A549 (cell line): ENCODE measurements around the gene DPY30. TPM values are rescaled to one million over a fixed set of nuclear protein-coding genes. Genes with fewer than 3 reads are reported as not detected.

Experiments used
- ATAC-seq, 2 experiments: fragments of 200-7000 bp in 1 of 2; fragments of >200 bp in 1 of 2; cut with Nextera tagmentation in 1 of 2; cut with Tn5 transposase in 1 of 2; 3 replicates each; pipeline versions ENCODE4 v1.8.0 to v1.9.1; 2018 to 2020; ENCODE audit warnings: mild to moderate bottlenecking in 1 of 2, moderate library complexity in 1 of 2
- CTCF ChIA-PET: fragments of 300-600 bp; sonication (Branson Sonifier 250); formaldehyde crosslinking; extraction: SDS; loops from one replicate; lab custom pipeline; 2021; ENCODE audit warnings: antibody characterized with exemption, inconsistent platforms; lab: Yijun Ruan, JAX
- POLR2A ChIA-PET: fragments of 350-600 bp; formaldehyde crosslinking; extraction: SDS; loops from one replicate; lab custom pipeline; 2021; ENCODE audit warnings: antibody characterized with exemption, inconsistent platforms; lab: Yijun Ruan, JAX
- DNase-seq, 2 experiments: peaks; one replicate each; pipeline versions ENCODE4 v3.0.0 to v3.0.0-alpha.2; 2011 to 2016; ENCODE audit warnings: low read depth in 1 of 2, low spot score in 1 of 2
- FAIRE-seq: peaks from 2 replicates; lab custom pipeline; 2011; peaks lifted over from hg19 to GRCh38; lab: Jason Lieb, UNC
- H3K27ac ChIP-seq, 2 experiments: fragments of >200 bp; sonication (Bioruptor Twin); formaldehyde crosslinking; 3 replicates each; pipeline ENCODE4 v1.5.1; 2016 to 2017
- H3K4me1 ChIP-seq: fragments of >200 bp; sonication (Bioruptor Twin); formaldehyde crosslinking; 3 replicates; pipeline ENCODE4 v1.6.1; 2016
- H3K4me2 ChIP-seq: fragments of >200 bp; sonication (Bioruptor Twin); formaldehyde crosslinking; 3 replicates; pipeline ENCODE4 v1.6.1; 2016
- H3K4me3 ChIP-seq: fragments of >200 bp; sonication (Bioruptor Twin); formaldehyde crosslinking; 3 replicates; pipeline ENCODE4 v1.5.1; 2016
- H3K9me3 ChIP-seq: fragments of >200 bp; sonication (Bioruptor Twin); formaldehyde crosslinking; 3 replicates; pipeline ENCODE4 v1.6.1; 2016
- CHD4 ChIP-seq: fragments of 200-600 bp; sonication (generic); IDR thresholded peaks from 2 replicates; pipeline ENCODE4 v1.6.1; 2016; ENCODE audit warnings: antibody characterized with exemption, mild to moderate bottlenecking, borderline replicate concordance
- EHMT2 ChIP-seq: fragments of 200-600 bp; sonication (generic); IDR thresholded peaks from 2 replicates; pipeline ENCODE4 v1.6.1; 2016; ENCODE audit warnings: antibody characterized with exemption, low read depth, mild to moderate bottlenecking, moderate library complexity
- ESRRA ChIP-seq: fragments of 150-350 bp; IDR thresholded peaks from 2 replicates; pipeline ENCODE4 v1.6.1; 2014; ENCODE audit warnings: mild to moderate bottlenecking, low read length, borderline replicate concordance
- GATA3 ChIP-seq: IDR thresholded peaks from 2 replicates; pipeline ENCODE4 v1.6.1; 2012; ENCODE audit warnings: borderline replicate concordance
- HMGXB4 ChIP-seq: fragments of 250-450 bp; sonication (Bioruptor Pico); IDR thresholded peaks from 2 replicates; pipeline ENCODE4 v1.5.0; 2021; ENCODE audit warnings: mild to moderate bottlenecking, moderate library complexity, borderline replicate concordance
- HOXA7 ChIP-seq: fragments of 250-450 bp; sonication (Bioruptor Pico); IDR thresholded peaks from 2 replicates; pipeline ENCODE4 v1.5.0; 2020; ENCODE audit warnings: mild to moderate bottlenecking, moderate library complexity
- HOXB13 ChIP-seq: fragments of 250-450 bp; sonication (Bioruptor Pico); IDR thresholded peaks from 2 replicates; pipeline ENCODE4 v1.5.0; 2020; ENCODE audit warnings: low read depth, mild to moderate bottlenecking, moderate library complexity
- MAFK ChIP-seq: fragments of 450-650 bp; IDR thresholded peaks from 2 replicates; pipeline ENCODE4 v1.6.1; 2014; ENCODE audit not compliant: partially characterized antibody
- NFE2L2 ChIP-seq: fragments of 150-350 bp; conservative IDR thresholded peaks from 2 replicates; pipeline ENCODE4 v1.6.1; 2014; ENCODE audit warnings: low read length
- NPAS2 ChIP-seq: fragments of 250-450 bp; sonication (Bioruptor Pico); IDR thresholded peaks from 2 replicates; pipeline ENCODE4 v1.8.0; 2022; ENCODE audit warnings: mild to moderate bottlenecking, moderate library complexity, borderline replicate concordance
- PHF8 ChIP-seq: fragments of 200-600 bp; sonication (generic); IDR thresholded peaks from 2 replicates; pipeline ENCODE4 v1.6.1; 2016; ENCODE audit warnings: low read depth, mild to moderate bottlenecking, antibody characterized with exemption, moderate library complexity, borderline replicate concordance
- RAD21 ChIP-seq, 2 experiments: fragments of >200 bp in 1 of 2; sonication (Bioruptor Twin) in 1 of 2; formaldehyde crosslinking in 1 of 2; IDR thresholded peaks in 1 of 2; conservative IDR thresholded peaks in 1 of 2; 2 replicates in 1 of 2; 3 replicates in 1 of 2; pipeline ENCODE4 v1.6.1; 2012 to 2018; ENCODE audit warnings: inconsistent platforms in 1 of 2
- RARB ChIP-seq: fragments of 250-450 bp; sonication (Bioruptor Pico); IDR thresholded peaks from 2 replicates; pipeline ENCODE4 v1.8.0; 2021; ENCODE audit warnings: mild to moderate bottlenecking, moderate library complexity
- RCOR1 ChIP-seq: fragments of 150-350 bp; IDR thresholded peaks from 2 replicates; pipeline ENCODE4 v1.6.1; 2014; ENCODE audit warnings: antibody characterized with exemption, low read length, low read depth
- REST ChIP-seq: fragments of 200-600 bp; sonication (generic); IDR thresholded peaks from 2 replicates; pipeline ENCODE4 v1.6.1; 2016; ENCODE audit warnings: antibody characterized with exemption, mild to moderate bottlenecking, moderate library complexity
- RNF2 ChIP-seq: fragments of 200-600 bp; sonication (generic); IDR thresholded peaks from 2 replicates; pipeline ENCODE4 v1.6.1; 2016; ENCODE audit warnings: low read depth, mild to moderate bottlenecking, antibody characterized with exemption, moderate library complexity, borderline replicate concordance
- SMC3 ChIP-seq: fragments of >200 bp; sonication (Bioruptor Twin); formaldehyde crosslinking; IDR thresholded peaks from 3 replicates; pipeline ENCODE4 v1.6.1; 2018; ENCODE audit warnings: inconsistent platforms
- SREBF2 ChIP-seq: fragments of 450-650 bp; IDR thresholded peaks from 2 replicates; pipeline ENCODE4 v1.6.1; 2014; ENCODE audit warnings: mild to moderate bottlenecking, moderate library complexity
- TFCP2L1 ChIP-seq: fragments of 250-450 bp; sonication (Bioruptor Pico); IDR thresholded peaks from 2 replicates; pipeline ENCODE4 v1.5.0; 2021; ENCODE audit warnings: mild to moderate bottlenecking
- TP53 ChIP-seq: fragments of 250-450 bp; sonication (Bioruptor Pico); IDR thresholded peaks from 2 replicates; pipeline ENCODE4 v1.5.0; 2021; ENCODE audit warnings: mild to moderate bottlenecking, moderate library complexity
- WGBS: methylation state at CpG from one replicate; pipeline ENCODE4 v1.1.6; 2017; ENCODE audit errors: missing lambda C conversion rate; 5-methylcytosine and 5-hydroxymethylcytosine counted together
- polyA plus RNA-seq, 4 experiments: library from polyadenylated mRNA; depleted of rRNA in 3 of 4; stranded (reverse); fragments of >200 nt; fragmentation: RNase III in 1 of 4; extraction: RNeasy Plus Mini Kit Qiagen cat#74134 plus additional on column Dnase treatment in 1 of 4; gene quantifications; 2 replicates in 3 of 4; 3 replicates in 1 of 4; pipeline ENCODE4 v1.2.3, GENCODE V29; 2011 to 2017
- TF ChIP-seq, protein P1 (sequence below): fragments of >200 bp; sonication (Bioruptor Twin); formaldehyde crosslinking; IDR thresholded peaks from 2 replicates; pipeline ENCODE4 v1.6.1; 2016
- TF ChIP-seq, protein P2 (sequence below): fragments of 150-350 bp; IDR thresholded peaks from 2 replicates; pipeline ENCODE4 v1.6.1; 2014; ENCODE audit warnings: low read depth, mild to moderate bottlenecking, low read length
- TF ChIP-seq, protein P3 (sequence below): fragments of >200 bp; sonication (Bioruptor Twin); formaldehyde crosslinking; IDR thresholded peaks from 3 replicates; pipeline ENCODE4 v1.6.1; 2016

Gene DPY30
- polyA plus RNA-seq, 2 of the 4 experiments (the other 2 are of a cell fraction): 153 to 239 TPM

DNA sequence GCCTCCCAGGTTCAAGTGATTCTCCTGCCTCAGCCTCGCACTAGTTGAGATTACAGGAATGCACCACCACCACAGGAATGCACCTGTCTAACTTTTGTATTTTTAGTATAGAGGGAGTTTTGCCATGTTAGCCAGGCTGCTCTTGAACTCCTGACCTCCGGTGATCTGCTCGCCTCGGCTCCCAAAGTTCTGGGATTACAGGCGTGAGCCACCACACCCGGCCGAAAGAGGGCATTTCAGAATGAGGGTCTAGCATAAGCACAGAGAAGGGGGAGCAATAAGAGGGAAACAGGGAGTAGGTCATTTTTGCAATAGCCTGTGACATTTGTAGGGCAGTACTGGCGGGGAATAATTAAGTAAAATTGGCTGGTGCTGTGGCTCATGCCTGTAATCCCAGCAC lies 21.8 kb upstream of the DPY30 start:
- H3K27ac ChIP-seq: no peak overlapping the region
- no peak for FAIRE-seq
- DNase-seq: no peak
- ChIA-PET POLR2A (no interaction called here), CTCF (interaction anchor here (0.6 to 2.4 kb wide), 4 partner anchors 8 to 21 kb away, joined by 3 to 12 read pairs (median 4); no protein-coding TSS in a partner anchor)
- no peak for TF ChIP-seq SREBF2
- TF ChIP-seq GATA3: no peak
- no peak for TF ChIP-seq CHD4
- no peak for TF ChIP-seq NFE2L2
- no peak for TF ChIP-seq EHMT2
- no peak for TF ChIP-seq RNF2
- TF ChIP-seq, protein P1, sequence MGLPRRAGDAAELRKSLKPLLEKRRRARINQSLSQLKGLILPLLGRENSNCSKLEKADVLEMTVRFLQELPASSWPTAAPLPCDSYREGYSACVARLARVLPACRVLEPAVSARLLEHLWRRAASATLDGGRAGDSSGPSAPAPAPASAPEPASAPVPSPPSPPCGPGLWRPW: no peak
- no peak for TF ChIP-seq ESRRA
- no peak for TF ChIP-seq TFCP2L1 (CRISPR knock-in tag)
- TF ChIP-seq PHF8: no peak
- no peak for TF ChIP-seq SMC3
- no peak for TF ChIP-seq RAD21 (conservative IDR thresholded peaks at IDR 0.05 in 1 of 2, IDR thresholded peaks at IDR 0.05 in 1 of 2)
- TF ChIP-seq HOXA7: no peak
- no peak for TF ChIP-seq HOXB13 (CRISPR knock-in tag)
- TF ChIP-seq RCOR1: no peak
- TF ChIP-seq RARB (CRISPR knock-in tag): no peak
- TF ChIP-seq MAFK: no peak
- no peak for TF ChIP-seq TP53
- peaks cover 18% of the 10 kb centered on the region for H3K4me1 ChIP-seq
- ATAC-seq: no peak
- H3K4me2 ChIP-seq: no peak overlapping the region
- no peaks in the 10 kb centered on the region for H3K9me3 ChIP-seq
- WGBS: 90% methylated on average over 8 of the region's 8 CpGs
- no peak overlapping the region for H3K4me3 ChIP-seq

GRCh38 chr2:32060266-32060665 lies 20.7 kb upstream of the DPY30 start:
- FAIRE-seq: no peak

More at GRCh38 chr2:32060266-32060665, 20.7 kb upstream of the DPY30 start:
- Histone ChIP-seq H3K27ac (no peak overlapping the region), H3K4me3 (no peak overlapping the region), H3K9me3 (no peaks in the 10 kb centered on the region), H3K4me1 (peaks cover 15% of the 10 kb centered on the region), H3K4me2 (no peak overlapping the region)
- POLR2A ChIA-PET: no interaction called here
- no peak for DNase-seq
- no peak for TF ChIP-seq REST
- no peak for TF ChIP-seq RNF2
- TF ChIP-seq RCOR1: no peak
- TF ChIP-seq, protein P2, sequence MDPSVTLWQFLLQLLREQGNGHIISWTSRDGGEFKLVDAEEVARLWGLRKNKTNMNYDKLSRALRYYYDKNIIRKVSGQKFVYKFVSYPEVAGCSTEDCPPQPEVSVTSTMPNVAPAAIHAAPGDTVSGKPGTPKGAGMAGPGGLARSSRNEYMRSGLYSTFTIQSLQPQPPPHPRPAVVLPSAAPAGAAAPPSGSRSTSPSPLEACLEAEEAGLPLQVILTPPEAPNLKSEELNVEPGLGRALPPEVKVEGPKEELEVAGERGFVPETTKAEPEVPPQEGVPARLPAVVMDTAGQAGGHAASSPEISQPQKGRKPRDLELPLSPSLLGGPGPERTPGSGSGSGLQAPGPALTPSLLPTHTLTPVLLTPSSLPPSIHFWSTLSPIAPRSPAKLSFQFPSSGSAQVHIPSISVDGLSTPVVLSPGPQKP: no peak
- TF ChIP-seq RAD21 (conservative IDR thresholded peaks at IDR 0.05 in 1 of 2, IDR thresholded peaks at IDR 0.05 in 1 of 2): no peak
- TF ChIP-seq, protein P3, sequence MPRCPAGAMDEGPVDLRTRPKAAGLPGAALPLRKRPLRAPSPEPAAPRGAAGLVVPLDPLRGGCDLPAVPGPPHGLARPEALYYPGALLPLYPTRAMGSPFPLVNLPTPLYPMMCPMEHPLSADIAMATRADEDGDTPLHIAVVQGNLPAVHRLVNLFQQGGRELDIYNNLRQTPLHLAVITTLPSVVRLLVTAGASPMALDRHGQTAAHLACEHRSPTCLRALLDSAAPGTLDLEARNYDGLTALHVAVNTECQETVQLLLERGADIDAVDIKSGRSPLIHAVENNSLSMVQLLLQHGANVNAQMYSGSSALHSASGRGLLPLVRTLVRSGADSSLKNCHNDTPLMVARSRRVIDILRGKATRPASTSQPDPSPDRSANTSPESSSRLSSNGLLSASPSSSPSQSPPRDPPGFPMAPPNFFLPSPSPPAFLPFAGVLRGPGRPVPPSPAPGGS: no peak
- TF ChIP-seq HMGXB4: no peak
- TF ChIP-seq HOXB13 (CRISPR knock-in tag): no peak
- no peak for TF ChIP-seq CHD4
- no peak for TF ChIP-seq NPAS2 (CRISPR knock-in tag)
- ATAC-seq: no peak
- CTCF ChIA-PET: interaction anchor here (1.7 kb wide), 1 partner anchor 20 kb away, joined by 6 read pairs; no protein-coding TSS in a partner anchor
- 61% methylated on average over 2 of the region's 2 CpGs for WGBS
